ENCODE results near the gene NUMB.
A peak's percentile ranks its signal among the peaks of the same experiment; 100 is the strongest.

The NUMB gene

DNA sequence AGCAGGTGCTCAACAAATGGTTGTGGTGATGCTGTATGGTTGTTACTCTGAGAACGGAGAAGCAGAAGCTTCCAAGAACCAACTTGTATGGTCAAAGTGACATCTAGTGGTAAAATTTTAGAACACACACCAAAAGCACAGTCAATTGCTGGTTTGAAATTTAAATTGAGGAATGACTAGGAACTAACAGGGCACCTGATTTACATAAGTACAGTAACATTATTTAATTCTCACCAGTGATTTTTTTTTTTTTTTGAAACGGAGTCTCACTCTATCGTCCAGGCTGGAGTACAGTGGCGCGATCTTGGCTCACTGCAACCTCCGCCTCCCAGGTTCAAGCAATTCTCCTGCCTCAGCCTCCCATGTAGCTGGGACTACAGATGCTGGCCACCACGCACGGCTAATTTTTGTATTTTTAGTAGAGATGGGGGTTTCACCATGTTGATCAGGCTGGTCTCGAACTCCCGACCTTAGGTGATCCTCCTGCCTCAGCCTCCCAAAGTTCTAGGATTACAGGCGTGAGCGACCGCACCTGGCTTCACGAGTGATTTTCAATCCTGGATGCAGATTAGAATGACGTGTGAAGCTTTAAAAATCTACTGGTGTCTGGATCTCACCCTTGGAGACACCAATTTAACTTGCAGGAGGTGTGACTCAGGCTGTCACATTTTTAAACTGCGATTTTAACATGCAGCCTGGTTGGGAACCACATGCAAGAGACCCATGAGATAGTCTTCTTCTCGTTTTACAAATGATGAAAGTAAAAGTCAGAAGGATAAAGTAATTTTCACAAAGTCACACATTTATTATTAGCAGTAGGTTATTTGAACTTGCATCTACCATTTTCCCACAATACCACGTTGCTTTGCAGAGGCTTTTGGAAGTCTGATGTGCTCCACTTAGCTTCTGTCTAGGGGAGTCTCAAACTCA is 14.1 kb upstream of the NUMB start:
- H3K4me2 ChIP-seq (ENCODE audit: insufficient read depth, low read length) = no peak overlapping the region

DNA sequence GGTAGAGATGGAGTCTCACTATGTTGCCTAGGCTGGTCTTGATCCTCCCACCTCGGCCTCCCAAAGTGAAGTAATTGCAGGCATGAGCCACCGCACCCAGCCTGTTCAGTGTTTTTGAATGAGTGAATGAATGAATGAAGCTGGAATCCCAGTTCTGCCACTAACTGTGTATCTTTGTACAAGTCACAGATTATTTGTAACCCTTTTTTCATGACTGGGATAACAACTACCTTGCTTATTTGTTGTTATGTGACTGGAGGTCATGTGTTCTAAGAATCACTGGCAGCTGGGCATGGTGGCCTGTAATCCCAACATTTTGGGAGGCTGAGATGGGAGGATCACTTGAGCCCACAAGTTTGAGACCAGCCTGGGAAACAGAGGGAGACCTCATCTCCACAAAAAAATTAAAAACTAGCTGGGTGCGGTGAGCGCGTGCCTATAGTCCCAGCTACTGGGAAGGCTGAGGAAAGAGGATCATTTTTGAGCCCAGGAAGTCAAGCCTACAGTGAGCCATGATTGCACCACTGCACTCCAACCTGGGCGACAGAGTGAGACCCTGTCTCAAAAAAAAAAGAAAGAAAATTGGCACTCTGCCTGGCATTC is 13.3 kb upstream of the NUMB start:
- Histone ChIP-seq H3K4me2 (ENCODE audit: insufficient read depth, low read length) (no peak overlapping the region), H3K9ac (ENCODE audit: low read depth, low read length) (no peak overlapping the region), H3K36me3 (ENCODE audit: insufficient read depth, low read length) (no peaks in the 10 kb centered on the region), H3K4me3 (ENCODE audit: low read depth in 1 of 2, low read length in 2 of 2) (no peak overlapping the region), H3K4me1 (ENCODE audit: insufficient read depth, low read length) (peaks cover 2% of the 10 kb centered on the region; the same call in 1 of the 2 replicates), H3K9me3 (ENCODE audit: insufficient read depth, low read length, severe bottlenecking) (no peaks in the 10 kb centered on the region), H3K27ac (ENCODE audit: low read length) (no peak overlapping the region), H4K20me1 (ENCODE audit: insufficient read depth, low read length) (no peaks in the 10 kb centered on the region), H3K27me3 (ENCODE audit: insufficient read depth, low read length, poor library complexity) (no peaks in the 10 kb centered on the region), H3K79me2 (ENCODE audit: insufficient read depth, low read length) (no peaks in the 10 kb centered on the region), H2AFZ (ENCODE audit: low read depth, low read length) (no peak overlapping the region)
- TF ChIP-seq, protein P1, sequence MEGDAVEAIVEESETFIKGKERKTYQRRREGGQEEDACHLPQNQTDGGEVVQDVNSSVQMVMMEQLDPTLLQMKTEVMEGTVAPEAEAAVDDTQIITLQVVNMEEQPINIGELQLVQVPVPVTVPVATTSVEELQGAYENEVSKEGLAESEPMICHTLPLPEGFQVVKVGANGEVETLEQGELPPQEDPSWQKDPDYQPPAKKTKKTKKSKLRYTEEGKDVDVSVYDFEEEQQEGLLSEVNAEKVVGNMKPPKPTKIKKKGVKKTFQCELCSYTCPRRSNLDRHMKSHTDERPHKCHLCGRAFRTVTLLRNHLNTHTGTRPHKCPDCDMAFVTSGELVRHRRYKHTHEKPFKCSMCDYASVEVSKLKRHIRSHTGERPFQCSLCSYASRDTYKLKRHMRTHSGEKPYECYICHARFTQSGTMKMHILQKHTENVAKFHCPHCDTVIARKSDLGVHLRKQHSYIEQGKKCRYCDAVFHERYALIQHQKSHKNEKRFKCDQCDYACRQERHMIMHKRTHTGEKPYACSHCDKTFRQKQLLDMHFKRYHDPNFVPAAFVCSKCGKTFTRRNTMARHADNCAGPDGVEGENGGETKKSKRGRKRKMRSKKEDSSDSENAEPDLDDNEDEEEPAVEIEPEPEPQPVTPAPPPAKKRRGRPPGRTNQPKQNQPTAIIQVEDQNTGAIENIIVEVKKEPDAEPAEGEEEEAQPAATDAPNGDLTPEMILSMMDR (IDR thresholded peaks at IDR 0.05; ENCODE audit: borderline replicate concordance, extremely low read depth, low read length, poor library complexity, severe bottlenecking) = no peak
- TF ChIP-seq EZH2 (IDR thresholded peaks at IDR 0.05; ENCODE audit: borderline replicate concordance, low read depth, low read length, severe bottlenecking) = no peak
- DNase-seq (no peak), ATAC-seq (ENCODE audit: insufficient read depth, low read depth) (no peak)

More for the DNA sequence above, 14.1 kb upstream of the NUMB start:
- H2AFZ ChIP-seq (ENCODE audit: low read depth, low read length) = no peak overlapping the region
- no peaks in the 10 kb centered on the region for H3K27me3 ChIP-seq (ENCODE audit: insufficient read depth, low read length, poor library complexity)
- no peak for TF ChIP-seq EZH2 (IDR thresholded peaks at IDR 0.05; ENCODE audit: borderline replicate concordance, low read depth, low read length, severe bottlenecking)
- TF ChIP-seq, protein P1 (IDR thresholded peaks at IDR 0.05; ENCODE audit: borderline replicate concordance, extremely low read depth, low read length, poor library complexity, severe bottlenecking) = peak; percentile 86
- H3K36me3 ChIP-seq (ENCODE audit: insufficient read depth, low read length) = no peaks in the 10 kb centered on the region
- H3K4me3 ChIP-seq (ENCODE audit: low read depth in 1 of 2, low read length in 2 of 2) = no peak overlapping the region
- no peaks in the 10 kb centered on the region for H4K20me1 ChIP-seq (ENCODE audit: insufficient read depth, low read length)
- no peaks in the 10 kb centered on the region for H3K9me3 ChIP-seq (ENCODE audit: insufficient read depth, low read length, severe bottlenecking)
- H3K27ac ChIP-seq (ENCODE audit: low read length) = no peak overlapping the region
- no peaks in the 10 kb centered on the region for H3K79me2 ChIP-seq (ENCODE audit: insufficient read depth, low read length)
- DNase-seq (peak; percentile 26), ATAC-seq (ENCODE audit: insufficient read depth, low read depth) (peak; percentile 90)
- H3K9ac ChIP-seq (ENCODE audit: low read depth, low read length) = no peak overlapping the region
- H3K4me1 ChIP-seq (ENCODE audit: insufficient read depth, low read length) = peaks cover 2% of the 10 kb centered on the region; the same call in 1 of the 2 replicates

- no peak for ATAC-seq (ENCODE audit: insufficient read depth, low read depth)
- H3K9me3 ChIP-seq (ENCODE audit: insufficient read depth, low read length, severe bottlenecking) = no peaks in the 10 kb centered on the region
- no peak overlapping the region for H3K4me3 ChIP-seq (ENCODE audit: low read depth in 1 of 2, low read length in 2 of 2)
- no peaks in the 10 kb centered on the region for H4K20me1 ChIP-seq (ENCODE audit: insufficient read depth, low read length)
- peaks cover 2% of the 10 kb centered on the region; the same call in 1 of the 2 replicates for H3K4me1 ChIP-seq (ENCODE audit: insufficient read depth, low read length)
- peaks cover 2% of the 10 kb centered on the region for H3K27me3 ChIP-seq (ENCODE audit: insufficient read depth, low read length, poor library complexity)
- no peak overlapping the region for H2AFZ ChIP-seq (ENCODE audit: low read depth, low read length)
- H3K36me3 ChIP-seq (ENCODE audit: insufficient read depth, low read length) = no peaks in the 10 kb centered on the region
- H3K4me2 ChIP-seq (ENCODE audit: insufficient read depth, low read length) = no peak overlapping the region
- no peaks in the 10 kb centered on the region for H3K79me2 ChIP-seq (ENCODE audit: insufficient read depth, low read length)
- H3K27ac ChIP-seq (ENCODE audit: low read length) = no peak overlapping the region
- no peak for DNase-seq
- no peak for TF ChIP-seq EZH2 (IDR thresholded peaks at IDR 0.05; ENCODE audit: borderline replicate concordance, low read depth, low read length, severe bottlenecking)
- TF ChIP-seq, protein P1 (IDR thresholded peaks at IDR 0.05; ENCODE audit: borderline replicate concordance, extremely low read depth, low read length, poor library complexity, severe bottlenecking) = no peak
- no peak overlapping the region for H3K9ac ChIP-seq (ENCODE audit: low read depth, low read length)
Observed at GRCh38 chr14:73468828-73469375, 10.6 kb upstream of the NUMB start.
